H1 (cell line): ENCODE data around the gene RPL22L1. TPM values are rescaled to one million over a fixed set of nuclear protein-coding genes. Genes with fewer than 3 reads are reported as not detected.
A peak's percentile ranks its signal among the peaks of the same experiment; 100 is the strongest.

Experiments used
- CTCF ChIA-PET: fragments of 300-600 bp; sonication (Branson Sonifier 250); formaldehyde crosslinking; loops from one replicate; lab custom pipeline; 2021; ENCODE audit not compliant: partially characterized antibody; lab: Charles Lee
- POLR2A ChIA-PET: fragments of 300-600 bp; sonication (Branson Sonifier 250); formaldehyde crosslinking; loops from one replicate; lab custom pipeline; 2021; ENCODE audit warnings: inconsistent platforms; ENCODE audit not compliant: partially characterized antibody; lab: Charles Lee
- DNase-seq, 2 experiments: peaks; one replicate each; pipeline versions ENCODE4 v3.0.0 to v3.0.0-alpha.2; 2010 to 2022; ENCODE audit warnings: low spot score in 2 of 2, low read depth in 1 of 2, mixed read lengths in 1 of 2
- FAIRE-seq: peaks from 2 replicates; lab custom pipeline; 2011; peaks lifted over from hg19 to GRCh38; lab: Jason Lieb, UNC
- H2AFZ ChIP-seq: 2 replicates; pipeline ENCODE4 v1.8.1; 2012; ENCODE audit warnings: low read length, inconsistent platforms
- H2AK5ac ChIP-seq: 2 replicates; pipeline ENCODE4 v1.6.1; 2013; ENCODE audit warnings: low read depth, low read length
- H2BK120ac ChIP-seq: replicated peaks from 2 replicates; pipeline ENCODE3; 2013; ENCODE audit warnings: low read depth, low read length, inconsistent platforms
- H2BK12ac ChIP-seq: 2 replicates; pipeline ENCODE4 v1.6.1; 2013; ENCODE audit warnings: low read depth, low read length
- H2BK15ac ChIP-seq: 2 replicates; pipeline ENCODE4 v1.6.1; 2013; ENCODE audit warnings: low read length
- H2BK20ac ChIP-seq: 2 replicates; pipeline ENCODE4 v1.6.1; 2013; ENCODE audit warnings: low read length
- H2BK5ac ChIP-seq: 2 replicates; pipeline ENCODE4 v1.6.1; 2013; ENCODE audit warnings: low read depth, low read length
- H3K14ac ChIP-seq: 2 replicates; pipeline ENCODE4 v1.6.1; 2013; ENCODE audit warnings: inconsistent platforms; ENCODE audit not compliant: insufficient read length
- H3K18ac ChIP-seq: 2 replicates; pipeline ENCODE4 v1.6.1; 2013; ENCODE audit warnings: low read length; ENCODE audit errors: extremely low read depth
- H3K23ac ChIP-seq: 2 replicates; pipeline ENCODE4 v1.6.1; 2013; ENCODE audit warnings: inconsistent platforms; ENCODE audit not compliant: insufficient read length
- H3K23me2 ChIP-seq: 2 replicates; pipeline ENCODE4 v1.6.1; 2013; ENCODE audit warnings: low read depth, low read length
- H3K27ac ChIP-seq: 2 replicates; pipeline ENCODE4 v1.6.1; 2011; ENCODE audit warnings: low read depth, low read length, inconsistent platforms
- H3K27me3 ChIP-seq, 4 experiments: replicated peaks in 1 of 4; 1 replicate in 1 of 4; 2 replicates in 3 of 4; pipeline versions ENCODE4 v1.6.1 to v1.8.1; 2011 to 2013; ENCODE audit warnings: low read length in 3 of 4, mild to moderate bottlenecking in 3 of 4, inconsistent platforms in 2 of 4, mixed read lengths in 2 of 4, moderate library complexity in 1 of 4; ENCODE audit not compliant: control insufficient read depth in 3 of 4, insufficient read depth in 3 of 4; ENCODE audit errors: extremely low read depth in 1 of 4
- H3K36me3 ChIP-seq, 4 experiments: 2 replicates each; pipeline versions ENCODE4 v1.6.1 to v1.8.1; 2011 to 2013; ENCODE audit warnings: mild to moderate bottlenecking in 4 of 4, low read length in 3 of 4, moderate library complexity in 2 of 4, control low read depth in 1 of 4, inconsistent platforms in 1 of 4; ENCODE audit not compliant: insufficient read depth in 4 of 4, control insufficient read depth in 2 of 4
- H3K4ac ChIP-seq: replicated peaks from 2 replicates; pipeline ENCODE3; 2013; ENCODE audit warnings: low read length, low read depth, mixed read lengths, inconsistent platforms; ENCODE audit not compliant: insufficient read length
- H3K4me1 ChIP-seq, 4 experiments: replicated peaks in 1 of 4; 1 replicate in 1 of 4; 2 replicates in 3 of 4; pipeline versions ENCODE4 v1.6.1 to v1.8.1; 2011 to 2013; ENCODE audit warnings: low read length in 3 of 4, inconsistent platforms in 2 of 4, mixed read lengths in 1 of 4; ENCODE audit not compliant: insufficient read depth in 4 of 4, control insufficient read depth in 3 of 4
- H3K4me2 ChIP-seq, 2 experiments: 2 replicates each; pipeline versions ENCODE4 v1.6.1 to v1.8.1; 2011 to 2013; ENCODE audit warnings: low read depth in 2 of 2, low read length in 2 of 2, control low read depth in 1 of 2, inconsistent platforms in 1 of 2, mild to moderate bottlenecking in 1 of 2; ENCODE audit not compliant: insufficient read depth in 1 of 2
- H3K4me3 ChIP-seq, 4 experiments: fragments of 200-600, 300-600 bp in 1 of 4; sonication (generic), shearing (Covaris generic), sonication (Bioruptor Twin) in 1 of 4; 2 replicates each; pipeline versions ENCODE4 v1.5.1 to v1.8.1; 2011 to 2016; ENCODE audit warnings: low read length in 4 of 4, low read depth in 3 of 4, control low read depth in 2 of 4, inconsistent platforms in 2 of 4, mild to moderate bottlenecking in 2 of 4, mixed read lengths in 1 of 4, moderate library complexity in 1 of 4; ENCODE audit not compliant: insufficient read depth in 2 of 4; ENCODE audit errors: extremely low read depth in 1 of 4
- H3K56ac ChIP-seq: replicated peaks from 2 replicates; pipeline ENCODE3; 2013; ENCODE audit warnings: low read depth, mild to moderate bottlenecking, mixed read lengths, low read length, inconsistent platforms; ENCODE audit not compliant: insufficient read length
- H3K79me1 ChIP-seq: 2 replicates; pipeline ENCODE4 v1.6.1; 2013; ENCODE audit warnings: low read depth, low read length, control low read depth
- H3K79me2 ChIP-seq, 2 experiments: 2 replicates each; pipeline versions ENCODE4 v1.6.1 to v1.8.1; 2012 to 2013; ENCODE audit warnings: low read length in 2 of 2, mild to moderate bottlenecking in 2 of 2, inconsistent platforms in 1 of 2; ENCODE audit not compliant: insufficient read depth in 2 of 2, control insufficient read depth in 1 of 2
- H3K9ac ChIP-seq, 4 experiments: replicated peaks in 1 of 4; 1 replicate in 1 of 4; 2 replicates in 3 of 4; pipeline versions ENCODE4 v1.6.1 to v1.8.1; 2011 to 2013; ENCODE audit warnings: low read depth in 3 of 4, low read length in 3 of 4, control low read depth in 2 of 4, mild to moderate bottlenecking in 2 of 4, moderate library complexity in 2 of 4, inconsistent platforms in 1 of 4; ENCODE audit errors: extremely low read depth in 1 of 4
- H3K9me3 ChIP-seq, 2 experiments: 2 replicates each; pipeline versions ENCODE4 v1.6.1 to v1.8.1; 2012 to 2013; ENCODE audit warnings: mild to moderate bottlenecking in 2 of 2, moderate library complexity in 2 of 2, control low read depth in 1 of 2, inconsistent platforms in 1 of 2, low read depth in 1 of 2, low read length in 1 of 2, mixed read lengths in 1 of 2; ENCODE audit not compliant: insufficient read depth in 2 of 2
- H4K20me1 ChIP-seq, 2 experiments: replicated peaks in 1 of 2; 2 replicates each; pipeline versions ENCODE3 to v1.8.1; 2011 to 2013; ENCODE audit warnings: inconsistent platforms in 2 of 2, low read length in 2 of 2, mild to moderate bottlenecking in 1 of 2; ENCODE audit not compliant: insufficient read depth in 2 of 2, control insufficient read depth in 1 of 2
- H4K5ac ChIP-seq: 2 replicates; pipeline ENCODE4 v1.6.1; 2013; ENCODE audit warnings: low read length, low read depth, mixed read lengths, inconsistent platforms; ENCODE audit not compliant: insufficient read length
- H4K8ac ChIP-seq: 2 replicates; pipeline ENCODE4 v1.8.0; 2013; ENCODE audit warnings: mild to moderate bottlenecking, moderate library complexity, low read length, inconsistent platforms; ENCODE audit not compliant: insufficient read depth; ENCODE audit errors: extremely low read depth
- H4K91ac ChIP-seq: replicated peaks from 2 replicates; pipeline ENCODE3; 2013; ENCODE audit warnings: low read length, mixed read lengths, inconsistent platforms; ENCODE audit not compliant: insufficient read length
- KDM1A ChIP-seq: fragments of 200-600, 300-600 bp; sonication (generic); IDR thresholded peaks from 2 replicates; pipeline ENCODE4 v1.7.1; 2016; ENCODE audit warnings: mild to moderate bottlenecking, low read length, borderline replicate concordance
- WGBS, 2 experiments: shearing (Covaris generic) in 1 of 2; methylation state at CpG; one replicate each; pipeline versions ENCODE4 v1.1.6 to v1.1.7; 2013 to 2015; ENCODE audit warnings: low lambda C conversion rate in 2 of 2, mixed read lengths in 2 of 2, inconsistent platforms in 1 of 2, low coverage in 1 of 2, missing lambda C conversion rate in 1 of 2; ENCODE audit not compliant: insufficient replicate concordance in 2 of 2, insufficient coverage in 1 of 2, insufficient read length in 1 of 2; ENCODE audit errors: extremely low coverage in 1 of 2, missing lambda C conversion rate in 1 of 2; 5-methylcytosine and 5-hydroxymethylcytosine counted together
- polyA plus RNA-seq, 7 experiments: library from polyadenylated mRNA; depleted of rRNA in 3 of 7; stranded (reverse) in 5 of 7; unstranded in 2 of 7; fragments of >200 nt in 5 of 7; fragments of 200-250 nt in 2 of 7; gene quantifications; 1 replicate in 5 of 7; 2 replicates in 1 of 7; 4 replicates in 1 of 7; pipeline versions ENCODE4 v1.2.1 to v1.2.3, GENCODE V29; 2011 to 2013; ENCODE audit warnings: missing spikeins in 2 of 7, mixed read lengths in 2 of 7
- total RNA-seq: library from RNA; stranded (reverse); fragmentation: NEBNext Ultra II Directional; extraction: Animal tissue kit (Norgen Biotek cat#: 25700); gene quantifications from 2 replicates; pipeline ENCODE4 v1.2.1, GENCODE V29; 2021

The RPL22L1 gene
- total and polyA plus RNA-seq, 2 of the 8 experiments (the other 6 are each of a cell fraction or from before 2014, with no cell fraction given), result 99.9 to 280 TPM

DNA sequence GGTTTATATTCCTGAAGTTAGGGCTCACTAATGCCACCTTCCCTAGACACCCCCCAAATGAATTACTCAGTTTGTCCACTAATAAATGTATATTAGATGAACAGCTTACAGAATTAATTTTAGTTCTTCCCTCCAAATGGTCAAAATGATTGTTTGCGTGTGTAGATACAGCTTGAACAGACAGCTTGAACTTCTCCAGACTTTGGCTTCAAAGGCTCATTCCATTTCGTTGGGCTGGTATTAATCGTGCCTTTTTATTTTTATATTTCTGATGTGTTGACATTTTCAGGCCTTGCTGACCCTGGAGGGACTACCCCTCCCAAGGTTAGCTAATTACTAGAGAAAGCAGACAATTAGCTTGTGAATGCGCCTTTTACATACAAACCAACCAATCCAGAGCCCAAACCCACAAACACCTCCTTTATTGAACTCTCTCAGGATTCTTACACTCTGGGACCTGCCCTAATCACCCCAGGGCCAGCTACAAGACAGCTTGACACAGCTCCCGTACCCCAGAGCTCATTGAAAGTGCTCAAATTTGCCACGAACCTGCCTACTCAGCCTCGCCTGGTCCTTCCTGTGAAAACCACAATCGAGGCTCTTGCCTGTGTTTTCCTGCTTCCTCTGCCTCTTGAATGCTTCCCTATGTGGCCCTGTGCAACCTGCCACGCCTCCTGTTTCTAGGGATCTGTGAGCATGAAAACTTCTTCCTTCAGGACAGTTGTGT is 40.3 kb downstream of the RPL22L1 start:
- Histone ChIP-seq H2AFZ (peak overlapping the region; percentile 93), H2BK12ac (no peak overlapping the region), H3K23me2 (no peaks in the 10 kb centered on the region), H3K4me3 (no peak overlapping the region)
- CTCF ChIA-PET, result interaction anchor here (0.7 to 4.5 kb wide), 7 partner anchors 12 to 419 kb away, joined by 3 to 34 read pairs (median 3); no protein-coding TSS in a partner anchor
- TF ChIP-seq KDM1A, result no peak
- TF ChIP-seq, all 59 proteins: peak for 0
- Histone ChIP-seq H3K4me2 (peak overlapping the region in 1 of 2 experiments; percentile 15; a peak in 1 of 4 replicates), H3K9ac (no peak overlapping the region), H3K23ac (no peak overlapping the region), H3K56ac (no peak overlapping the region), H4K91ac (peak overlapping the region; percentile 4), H2AK5ac (no peak overlapping the region), H2BK20ac (0 out of 2 replicates have a peak overlapping the region, but pooled peaks have one; percentile 49), H3K9me3 (no peaks in the 10 kb centered on the region), H3K36me3 (no peaks in the 10 kb centered on the region; a peak in 1 of 8 replicates), H4K20me1 (no peaks in the 10 kb centered on the region), H3K14ac (no peak overlapping the region), H3K27ac (no peak overlapping the region), H3K27me3 (no peaks in the 10 kb centered on the region), H4K8ac (no peak overlapping the region), H2BK120ac (no peak overlapping the region), H2BK15ac (no peak overlapping the region), H4K5ac (no peak overlapping the region), H3K18ac (no peak overlapping the region), H3K4me1 (peaks cover 2 to 20% (median 13%) of the 10 kb centered on the region in 4 experiments; a peak in 5 of 7 replicates), H2BK5ac (peak overlapping the region; percentile 7; the same call in 1 of the 2 replicates), H3K4ac (no peak overlapping the region), H3K79me2 (no peaks in the 10 kb centered on the region), H3K79me1 (no peaks in the 10 kb centered on the region)
- WGBS, 2 experiments, result 79% methylated on average over 9 of the region's 9 CpGs; no CpG with 5 or more reads in 1 of the 2 experiments
- FAIRE-seq (peak; percentile 19), DNase-seq (no peak)
- POLR2A ChIA-PET, result interaction anchor here (0.7 to 3.5 kb wide), 3 partner anchors 18 to 40 kb away, joined by 3 to 14 read pairs (median 4); partner anchors contain the start of gene RPL22L1
